Fibroblast of lung (primary cell): ENCODE measurements around the gene PBX4. TPM values are rescaled to one million over a fixed set of nuclear protein-coding genes. Genes with fewer than 3 reads are reported as not detected.

ENCODE experiments used
- DNase-seq, 2 donors: peaks; one replicate each; pipeline versions ENCODE4 v3.0.0 to v3.0.0-alpha.2; 2010; ENCODE audit warnings: low read depth in 2 of 2
- H2AFZ ChIP-seq: 2 replicates; pipeline ENCODE4 v1.5.1; 2012; ENCODE audit warnings: low read length, control low read depth, inconsistent platforms
- H3K27ac ChIP-seq: 2 replicates; pipeline ENCODE4 v1.5.1; 2011; ENCODE audit warnings: low read length, control low read depth; ENCODE audit not compliant: insufficient read depth
- H3K27me3 ChIP-seq: 2 replicates; pipeline ENCODE4 v1.5.1; 2011; ENCODE audit warnings: mild to moderate bottlenecking, low read length; ENCODE audit not compliant: control insufficient read depth, insufficient read depth
- H3K36me3 ChIP-seq: 2 replicates; pipeline ENCODE4 v1.5.1; 2011; ENCODE audit warnings: low read length; ENCODE audit not compliant: control insufficient read depth, insufficient read depth
- H3K4me1 ChIP-seq: 2 replicates; pipeline ENCODE4 v1.5.1; 2011; ENCODE audit warnings: low read length; ENCODE audit not compliant: control insufficient read depth, insufficient read depth; ENCODE audit errors: extremely low read depth
- H3K4me2 ChIP-seq: 2 replicates; pipeline ENCODE4 v1.5.1; 2011; ENCODE audit warnings: low read length, control low read depth; ENCODE audit not compliant: insufficient read depth; ENCODE audit errors: extremely low read depth
- H3K4me3 ChIP-seq, 4 experiments: fragments of 200-600 bp in 1 of 4; sonication (generic) in 1 of 4; replicated peaks in 1 of 4; 2 replicates each; pipeline ENCODE4 v1.5.1; 2011 to 2016; ENCODE audit warnings: low read length in 4 of 4, low read depth in 3 of 4, mild to moderate bottlenecking in 3 of 4, control low read depth in 2 of 4, inconsistent platforms in 1 of 4, mixed read lengths in 1 of 4; ENCODE audit not compliant: insufficient read depth in 1 of 4; ENCODE audit errors: control extremely low read depth in 1 of 4
- H3K79me2 ChIP-seq: 2 replicates; pipeline ENCODE4 v1.5.1; 2012; ENCODE audit warnings: mild to moderate bottlenecking, low read length, inconsistent platforms; ENCODE audit not compliant: control insufficient read depth, insufficient read depth
- H3K9ac ChIP-seq: 2 replicates; pipeline ENCODE4 v1.5.1; 2011; ENCODE audit warnings: mild to moderate bottlenecking, low read length, control low read depth; ENCODE audit not compliant: insufficient read depth
- H3K9me3 ChIP-seq: 2 replicates; pipeline ENCODE4 v1.5.1; 2012; ENCODE audit warnings: low read depth, low read length; ENCODE audit not compliant: control insufficient read depth, insufficient read depth
- H4K20me1 ChIP-seq: 2 replicates; pipeline ENCODE4 v1.5.1; 2011; ENCODE audit warnings: low read length; ENCODE audit not compliant: control insufficient read depth, insufficient read depth; ENCODE audit errors: extremely low read depth
- CTCF ChIP-seq, 2 donors: IDR thresholded peaks in 1 of 2; conservative IDR thresholded peaks in 1 of 2; 1 replicate in 1 of 2; 2 replicates in 1 of 2; pipeline ENCODE4 v1.5.1; 2011 to 2012; ENCODE audit warnings: low read length in 2 of 2, control low read depth in 1 of 2, inconsistent platforms in 1 of 2, low read depth in 1 of 2, mild to moderate bottlenecking in 1 of 2
- EZH2 ChIP-seq: IDR thresholded peaks from 2 replicates; pipeline ENCODE4 v1.5.1; 2012; ENCODE audit warnings: low read length, control low read depth, mild to moderate bottlenecking; ENCODE audit errors: missing control alignments
- polyA plus RNA-seq, 2 donors: library from polyadenylated mRNA; depleted of rRNA in 1 of 2; stranded (reverse) in 1 of 2; unstranded in 1 of 2; fragments of >200 nt; gene quantifications; 2 replicates each; pipeline ENCODE4 v1.2.1, GENCODE V29; 2011 to 2012; ENCODE audit warnings: missing spikeins in 1 of 2
- total RNA-seq: library from RNA; depleted of rRNA; stranded (reverse); fragments of >200 nt; gene quantifications from 2 replicates; pipeline ENCODE4 v1.2.1, GENCODE V29; 2014

PBX4 gene
- total and polyA plus RNA-seq, 2 donors (not counting 1 experiment from before 2014, with no cell fraction given), result 0.39 to 1.7 TPM

- H3K9ac ChIP-seq, result no peak overlapping the region
- no peak overlapping the region for H3K4me3 ChIP-seq
- H2AFZ ChIP-seq, result no peak overlapping the region
- no peak for DNase-seq
- no peaks in the 10 kb centered on the region for H4K20me1 ChIP-seq
- TF ChIP-seq CTCF (conservative IDR thresholded peaks at IDR 0.05 in 1 of 2, IDR thresholded peaks at IDR 0.05 in 1 of 2; ENCODE audit: low read depth in 1 of 2, low read length in 2 of 2) (no peak), EZH2 (no peak)
- no peak overlapping the region for H3K4me2 ChIP-seq
- H3K36me3 ChIP-seq, result no peaks in the 10 kb centered on the region
- no peaks in the 10 kb centered on the region for H3K9me3 ChIP-seq
- H3K27ac ChIP-seq, result no peak overlapping the region
- peaks cover 4% of the 10 kb centered on the region for H3K27me3 ChIP-seq
- H3K4me1 ChIP-seq, result no peaks in the 10 kb centered on the region
- no peaks in the 10 kb centered on the region for H3K79me2 ChIP-seq
Measured at GRCh38 chr19:19543101-19543500, 75.4 kb downstream of the PBX4 start.

GRCh38 chr19:19542507-19542906 is 76.0 kb downstream of the PBX4 start:
- TF ChIP-seq CTCF (conservative IDR thresholded peaks at IDR 0.05 in 1 of 2, IDR thresholded peaks at IDR 0.05 in 1 of 2; ENCODE audit: low read depth in 1 of 2, low read length in 2 of 2) (no peak), EZH2 (no peak)
- H4K20me1 ChIP-seq, result no peaks in the 10 kb centered on the region
- H3K79me2 ChIP-seq, result no peaks in the 10 kb centered on the region
- H3K4me1 ChIP-seq, result no peaks in the 10 kb centered on the region
- H3K9ac ChIP-seq, result no peak overlapping the region
- H2AFZ ChIP-seq, result no peak overlapping the region
- no peaks in the 10 kb centered on the region for H3K36me3 ChIP-seq
- no peak overlapping the region for H3K4me3 ChIP-seq
- H3K27me3 ChIP-seq, result peaks cover 3% of the 10 kb centered on the region
- H3K9me3 ChIP-seq, result no peaks in the 10 kb centered on the region
- H3K4me2 ChIP-seq, result no peak overlapping the region
- H3K27ac ChIP-seq, result no peak overlapping the region
- no peak for DNase-seq

DNA sequence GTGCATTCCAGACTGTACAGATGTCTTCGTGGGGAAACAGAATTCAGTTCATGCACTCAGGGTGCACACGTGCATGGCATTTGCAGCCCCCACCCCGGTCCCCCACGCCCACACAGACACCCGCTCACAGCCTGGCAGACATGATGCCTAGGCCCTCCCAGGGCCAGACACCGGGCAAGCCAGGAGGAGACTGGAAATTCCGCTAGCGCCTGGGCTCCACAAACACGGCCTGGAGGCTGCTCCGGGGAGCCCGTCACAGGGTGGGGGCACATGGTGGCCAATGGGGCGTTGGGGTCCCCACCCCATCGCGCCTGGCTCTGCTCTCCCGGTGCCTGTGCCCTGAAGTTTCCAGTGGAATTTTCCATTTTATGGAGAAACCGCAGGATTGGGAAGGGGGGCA is 76.9 kb downstream of the PBX4 start:
- no peaks in the 10 kb centered on the region for H3K4me1 ChIP-seq
- H3K4me3 ChIP-seq, result no peak overlapping the region
- peaks cover 3% of the 10 kb centered on the region for H3K27me3 ChIP-seq
- no peaks in the 10 kb centered on the region for H4K20me1 ChIP-seq
- no peak overlapping the region for H2AFZ ChIP-seq
- H3K27ac ChIP-seq, result no peak overlapping the region
- no peaks in the 10 kb centered on the region for H3K36me3 ChIP-seq
- no peak for DNase-seq
- H3K9ac ChIP-seq, result no peak overlapping the region
- TF ChIP-seq EZH2 (no peak), CTCF (conservative IDR thresholded peaks at IDR 0.05 in 1 of 2, IDR thresholded peaks at IDR 0.05 in 1 of 2; ENCODE audit: low read depth in 1 of 2, low read length in 2 of 2) (no peak)
- H3K9me3 ChIP-seq, result no peaks in the 10 kb centered on the region
- H3K4me2 ChIP-seq, result no peak overlapping the region
- H3K79me2 ChIP-seq, result no peaks in the 10 kb centered on the region
